HG03108 (cell line): Measurements from ENCODE around the gene RUSC1.
A peak's percentile ranks its signal among the peaks of the same experiment; 100 is the strongest.

Experiments
- ATAC-seq: cut with Tn5 transposase; IDR thresholded peaks from one replicate; pipeline ENCODE4 v1.9.1; 2021; ENCODE audit warnings: moderate library complexity; ENCODE audit not compliant: unreplicated experiment

The RUSC1 gene

DNA sequence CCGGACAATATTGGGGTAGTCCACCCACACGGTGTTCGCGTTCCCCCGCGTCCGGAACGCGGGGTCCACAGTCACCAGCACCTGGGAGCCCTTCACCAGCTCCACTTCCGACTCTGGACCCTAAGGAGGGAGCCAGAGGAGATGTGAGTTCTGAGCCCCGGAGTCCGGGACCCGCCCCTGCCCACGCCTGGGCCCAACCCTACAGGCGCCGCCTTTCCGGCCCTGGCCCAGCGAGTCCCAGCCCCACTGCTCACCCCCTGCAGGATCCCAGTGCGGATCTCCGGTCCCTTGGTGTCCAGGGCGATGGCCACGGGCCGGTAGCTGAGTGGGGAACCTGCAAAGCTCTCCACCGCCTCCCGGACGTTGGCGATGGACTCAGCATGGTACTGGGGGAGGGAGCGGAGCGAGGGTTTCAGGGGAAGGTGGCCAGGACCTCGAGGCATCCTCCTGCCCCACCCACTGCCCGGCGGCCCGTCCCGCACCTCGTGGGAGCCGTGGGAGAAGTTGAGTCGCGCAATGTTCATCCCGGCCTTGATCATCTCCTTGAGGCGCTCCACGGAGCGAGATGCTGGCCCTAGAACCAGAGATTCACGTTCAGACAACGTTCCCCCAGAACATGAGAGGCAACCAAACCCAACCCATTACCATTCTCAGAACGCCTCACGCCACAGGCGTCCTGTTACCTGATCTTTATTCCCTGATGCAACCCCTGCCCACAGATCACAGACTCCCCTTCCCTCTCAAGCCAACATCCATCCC, 25.3 kb upstream of the RUSC1 start:
- ATAC-seq: no peak

DNA sequence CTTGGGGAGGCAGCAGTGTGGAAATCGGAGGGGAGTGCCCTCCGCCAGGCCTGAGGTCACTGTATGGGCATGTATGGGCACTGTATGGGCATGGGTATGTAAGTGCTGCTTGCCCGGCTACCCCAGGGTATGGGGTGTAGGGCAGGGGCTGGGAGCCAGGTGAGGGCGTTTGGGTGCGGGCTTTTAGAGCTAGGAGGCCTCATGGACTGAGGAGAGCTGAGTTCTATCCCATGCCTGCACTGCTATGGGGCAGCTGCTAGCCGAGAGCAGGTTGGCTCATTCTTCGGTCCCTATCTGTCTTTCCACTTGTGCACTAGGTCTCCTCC, 24.8 kb upstream of the RUSC1 start:
- no peak for ATAC-seq

DNA sequence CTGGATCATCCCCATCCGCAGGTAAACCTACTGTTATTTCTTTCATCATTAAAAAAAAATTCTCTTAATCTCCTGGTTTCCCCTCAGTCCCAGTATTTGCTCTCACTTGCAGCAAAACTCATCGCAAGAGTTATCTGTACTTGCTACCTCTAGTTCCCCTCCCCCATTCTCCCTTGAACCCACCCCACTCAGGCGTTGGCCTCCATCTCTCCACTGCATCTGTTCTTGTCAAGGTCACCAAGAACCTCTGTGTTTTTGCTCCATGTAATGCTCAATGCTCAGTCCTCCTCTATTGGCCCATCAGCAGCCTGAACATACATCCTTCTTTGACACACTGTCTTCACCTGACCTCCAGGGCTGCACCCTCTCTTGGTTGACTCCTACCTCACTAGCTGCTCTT, 24.0 kb upstream of the RUSC1 start:
- no peak for ATAC-seq

DNA sequence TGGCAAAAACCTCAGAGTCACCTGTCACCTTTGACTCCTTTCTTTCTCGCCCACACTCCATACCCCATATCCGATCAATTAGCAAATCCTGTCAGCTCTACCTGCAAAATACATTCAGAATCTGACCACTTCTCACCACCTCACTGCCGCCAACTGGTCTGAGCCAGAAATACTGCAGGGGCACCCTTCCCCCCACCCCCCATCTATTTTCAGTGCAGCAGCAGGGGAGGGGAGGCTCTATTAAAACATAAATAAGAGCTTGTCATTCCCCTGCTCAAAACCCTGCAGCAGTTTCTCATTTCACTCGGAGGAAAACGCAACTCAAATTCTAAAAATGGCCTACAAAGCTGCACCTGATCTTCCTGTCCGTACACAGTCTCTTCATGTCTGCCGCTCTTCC, 23.3 kb upstream of the RUSC1 start:
- no peak for ATAC-seq

DNA sequence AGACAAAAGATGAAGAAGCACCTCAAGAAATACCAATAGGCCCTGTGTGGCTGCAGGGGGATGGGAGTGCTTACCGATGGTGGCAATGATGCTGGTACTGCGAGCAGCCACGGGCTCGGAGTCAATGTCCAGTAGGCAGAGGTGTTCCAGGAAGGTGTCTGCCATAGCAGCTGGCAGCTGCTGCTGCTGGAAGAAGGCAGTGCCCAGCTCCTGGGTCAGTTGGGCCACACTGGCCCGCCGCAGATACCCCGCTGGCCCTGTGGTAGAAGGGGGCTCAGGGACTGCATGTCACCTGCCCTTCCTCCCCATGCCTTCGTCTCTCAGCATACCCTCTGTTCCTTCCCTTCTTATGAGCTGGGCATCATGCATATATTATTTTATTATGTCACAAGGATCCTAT, 20.7 kb upstream of the RUSC1 start:
- ATAC-seq: no peak

DNA sequence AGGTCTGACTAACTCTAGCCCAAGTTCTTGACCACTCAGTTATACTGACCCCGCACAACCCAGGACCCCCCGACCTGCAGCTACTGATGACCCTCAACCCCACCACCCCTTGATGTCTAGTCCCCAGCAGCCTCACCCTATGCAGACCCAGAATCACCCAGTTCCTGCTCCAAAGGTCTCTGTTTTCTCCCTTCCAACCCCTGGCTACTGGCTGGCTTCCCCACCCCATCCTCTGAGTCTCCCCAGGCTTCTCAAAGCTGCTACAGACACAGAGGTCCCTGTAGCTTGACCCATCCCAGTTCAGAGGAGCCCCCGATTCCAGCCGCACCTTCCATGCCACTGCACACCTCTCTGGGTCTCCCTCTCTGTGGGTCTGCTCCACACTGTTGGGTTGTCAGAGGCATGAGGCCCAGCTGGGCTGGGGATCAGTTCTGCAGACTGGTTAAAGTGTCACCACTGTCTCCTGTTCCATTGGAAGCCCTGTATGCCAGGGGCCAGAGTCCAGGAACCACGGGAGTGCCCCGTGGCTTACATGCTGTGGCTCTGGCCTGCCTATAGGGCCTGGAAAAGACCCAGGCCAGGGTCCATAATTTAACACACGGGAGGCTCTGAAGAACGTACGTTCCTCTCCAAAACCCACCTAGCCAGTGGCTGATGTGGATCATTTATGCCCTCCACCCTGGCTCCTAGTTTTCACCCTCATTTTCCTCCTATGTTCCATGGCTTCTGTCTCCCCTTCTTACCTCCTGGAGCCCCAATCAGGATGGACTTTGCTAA, 20.0 kb upstream of the RUSC1 start:
- no peak for ATAC-seq

DNA sequence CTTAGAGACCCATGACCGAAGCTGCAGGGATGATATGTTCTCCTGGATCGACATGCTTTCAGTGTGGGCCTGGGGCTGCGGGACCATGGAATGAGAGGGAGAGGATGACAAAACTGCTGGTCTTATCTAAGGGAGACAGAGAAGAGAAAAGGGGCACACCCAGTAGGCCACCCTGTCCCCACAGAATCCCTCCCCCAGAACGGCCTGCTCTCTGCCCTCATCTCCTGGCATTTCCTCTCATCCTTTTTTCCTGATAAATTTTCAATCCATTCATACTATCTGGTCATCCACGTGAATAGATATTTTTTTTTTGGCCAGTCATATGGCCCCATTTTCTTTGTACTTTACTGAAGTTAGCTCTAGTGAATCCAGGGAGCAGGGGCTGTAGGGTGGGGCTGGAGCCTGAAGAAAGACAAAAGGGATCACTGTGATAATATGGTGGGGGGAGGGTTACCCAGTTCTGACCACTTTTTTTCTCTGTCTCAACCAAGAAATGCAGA, 19.3 kb upstream of the RUSC1 start, which contains the start of gene PKLR:
Gene PKLR, minus strand, starts transcription at position 97 of the 500 bp plus-strand sequence. Its CDS starts 43 bp downstream, at position 54.
- ATAC-seq: no peak

DNA sequence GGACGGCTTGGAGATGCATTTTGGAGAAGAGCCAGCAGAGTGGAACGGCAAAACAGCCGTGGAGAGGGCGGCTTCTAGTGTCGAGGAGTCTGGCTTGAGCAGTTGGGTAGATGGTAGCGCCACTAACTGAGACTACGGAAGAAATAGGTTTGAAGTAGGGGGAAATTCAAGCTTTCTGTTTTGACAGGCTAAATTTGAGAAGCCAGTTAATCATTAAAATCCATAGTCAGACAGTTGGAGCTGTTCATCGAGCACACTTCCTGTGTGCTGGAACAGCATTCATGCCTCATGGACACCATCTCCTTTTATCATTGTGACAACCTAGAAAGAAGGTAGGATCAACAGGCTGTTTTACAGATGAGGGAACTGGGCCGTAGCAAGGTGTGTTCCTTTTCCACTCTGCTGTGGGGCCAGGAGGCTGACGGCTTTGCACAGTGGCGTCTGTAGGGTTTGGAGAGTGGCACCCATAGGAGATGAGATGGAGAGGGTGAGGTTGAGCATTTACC, 16.1 kb upstream of the RUSC1 start:
- ATAC-seq: no peak

DNA sequence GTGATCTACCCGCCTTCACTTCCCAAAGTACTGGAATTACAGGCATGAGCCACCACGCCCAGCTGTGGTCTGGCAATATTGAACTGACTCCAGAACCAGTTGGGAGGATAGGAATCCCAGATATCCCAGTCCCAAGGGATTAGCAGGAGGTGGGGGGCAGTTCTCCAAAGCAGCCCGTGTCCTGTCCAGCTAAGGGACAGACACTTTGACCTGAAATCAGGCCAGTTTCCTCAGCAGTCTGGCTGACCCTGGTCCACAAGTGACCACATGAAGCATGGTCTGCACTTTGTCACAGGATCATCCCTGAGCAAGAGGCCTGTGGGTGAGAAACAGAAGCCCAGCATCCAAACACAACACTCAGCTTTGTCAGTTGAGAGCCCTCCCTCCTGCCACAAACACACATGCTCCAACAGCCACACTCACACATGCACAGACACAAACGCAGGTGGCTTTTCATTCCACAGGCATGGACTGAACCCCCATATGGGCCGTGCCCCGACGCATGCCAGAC, 14.8 kb upstream of the RUSC1 start:
- no peak for ATAC-seq

DNA sequence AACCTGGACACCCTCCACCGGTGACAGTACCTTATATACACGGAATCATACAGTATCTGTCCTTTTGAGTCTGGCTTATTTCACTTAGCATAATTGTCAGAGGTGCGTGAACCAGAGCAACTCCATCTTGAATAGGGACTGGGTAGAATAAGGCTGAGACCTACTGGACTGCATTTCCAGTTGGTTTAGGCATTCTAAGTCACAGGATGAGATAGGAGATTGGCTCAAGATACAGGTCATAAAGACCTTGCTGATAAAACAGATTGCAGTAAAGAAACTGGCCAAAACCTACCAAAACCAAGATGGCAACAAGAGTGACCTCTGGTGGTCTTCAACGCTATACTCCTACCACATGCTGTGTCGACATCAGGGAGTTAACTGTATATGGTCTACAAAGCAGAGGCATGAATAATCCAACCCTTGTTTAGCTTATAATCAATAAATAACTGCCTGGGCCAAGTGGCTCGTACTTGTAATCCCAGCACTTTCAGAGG, 13.4 kb upstream of the RUSC1 start:
- no peak for ATAC-seq

DNA sequence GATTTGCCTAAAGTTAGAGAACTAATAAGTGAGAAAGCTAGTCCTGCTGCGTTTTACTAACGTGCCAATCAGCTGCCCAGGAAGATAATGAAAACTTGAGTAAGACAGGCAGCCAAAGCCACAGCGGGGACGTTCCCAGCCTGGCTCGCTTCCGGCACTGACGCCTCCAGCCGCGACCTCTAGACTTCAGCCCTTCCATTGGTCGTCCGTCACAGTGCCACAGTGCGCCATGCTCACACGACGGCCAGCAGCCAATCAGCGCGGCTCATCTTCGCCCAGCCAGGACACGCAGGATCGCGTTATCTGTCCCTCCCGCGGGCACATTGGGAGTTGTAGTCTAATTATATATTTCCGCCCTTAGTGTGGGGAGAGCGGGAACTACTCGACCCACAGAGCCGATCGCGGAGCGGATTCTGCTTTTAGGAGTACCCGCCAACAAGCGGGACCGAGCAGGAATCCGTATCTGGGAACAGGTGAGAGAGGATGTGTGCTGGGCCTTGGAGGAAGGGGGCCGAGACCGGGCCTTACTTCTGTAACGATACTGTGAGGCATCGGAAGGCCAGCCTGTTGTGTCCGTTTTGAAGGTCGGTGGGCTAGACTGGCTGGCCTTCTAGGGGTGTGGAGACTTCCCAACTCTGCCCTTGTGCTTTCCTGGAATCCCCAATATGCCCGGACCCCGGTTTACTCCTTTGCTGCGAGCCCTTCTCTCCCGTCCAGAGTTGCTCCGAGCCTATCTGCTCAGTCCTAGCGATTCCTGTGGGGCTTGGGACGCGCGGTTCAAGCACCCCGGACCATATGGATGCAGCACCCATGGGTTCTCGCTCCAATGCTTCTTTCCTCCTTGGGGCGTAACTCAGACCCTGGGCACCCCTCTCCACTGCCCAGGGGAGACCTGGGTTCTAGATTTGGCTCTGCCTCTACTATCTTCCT, 11.9 kb upstream of the RUSC1 start, which contains the start of gene FDPS:
Gene FDPS, plus strand, starts transcription at position 374 of the 930 bp plus-strand sequence. CDS start 924 bp downstream, outside the sequence.
- ATAC-seq: peak; percentile 94

DNA sequence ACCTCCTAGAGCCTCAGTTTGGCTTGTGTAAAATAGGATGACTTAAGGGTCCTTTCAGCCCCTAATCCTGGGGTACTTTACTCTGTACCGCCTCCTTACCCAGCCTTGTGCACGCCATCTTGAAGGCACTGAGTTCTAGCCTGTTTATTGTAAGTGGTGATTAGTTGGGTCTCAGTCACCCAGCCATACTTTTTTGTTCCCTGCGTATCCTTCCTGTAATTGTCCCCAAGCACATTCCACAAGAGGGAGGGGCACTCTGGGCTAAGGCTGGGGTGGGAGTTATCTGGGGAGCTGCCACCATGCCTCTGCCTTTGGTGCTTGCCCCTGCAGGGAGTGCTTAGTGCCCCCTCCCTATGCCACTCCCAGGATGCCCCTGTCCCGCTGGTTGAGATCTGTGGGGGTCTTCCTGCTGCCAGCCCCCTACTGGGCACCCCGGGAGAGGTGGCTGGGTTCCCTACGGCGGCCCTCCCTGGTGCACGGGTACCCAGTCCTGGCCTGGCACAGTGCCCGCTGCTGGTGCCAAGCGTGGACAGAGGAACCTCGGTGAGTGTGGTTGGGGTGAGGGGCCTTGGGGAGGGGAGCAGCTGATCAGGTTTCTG, 11.2 kb upstream of the RUSC1 start:
- no peak for ATAC-seq

DNA sequence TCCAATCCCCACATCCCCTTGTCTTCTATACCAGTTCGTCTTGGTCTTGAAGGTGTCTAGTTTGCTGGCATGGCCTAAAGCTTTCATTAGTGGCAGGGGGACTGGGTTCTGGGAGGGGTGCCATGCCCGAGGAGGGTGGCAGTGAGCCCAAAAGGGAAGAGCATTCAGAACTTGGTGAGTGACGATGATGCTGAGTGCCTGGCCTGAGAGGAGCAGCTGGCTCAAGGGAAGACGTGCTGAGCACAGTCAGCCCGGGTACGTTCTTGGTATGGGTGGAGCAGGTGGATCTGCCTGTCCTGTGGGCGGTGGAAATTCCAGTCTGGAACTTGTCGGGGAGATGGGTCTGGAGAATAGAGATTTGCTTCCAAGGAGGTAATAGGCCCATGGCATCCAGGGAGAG, 7.4 kb upstream of the RUSC1 start:
- ATAC-seq: no peak

DNA sequence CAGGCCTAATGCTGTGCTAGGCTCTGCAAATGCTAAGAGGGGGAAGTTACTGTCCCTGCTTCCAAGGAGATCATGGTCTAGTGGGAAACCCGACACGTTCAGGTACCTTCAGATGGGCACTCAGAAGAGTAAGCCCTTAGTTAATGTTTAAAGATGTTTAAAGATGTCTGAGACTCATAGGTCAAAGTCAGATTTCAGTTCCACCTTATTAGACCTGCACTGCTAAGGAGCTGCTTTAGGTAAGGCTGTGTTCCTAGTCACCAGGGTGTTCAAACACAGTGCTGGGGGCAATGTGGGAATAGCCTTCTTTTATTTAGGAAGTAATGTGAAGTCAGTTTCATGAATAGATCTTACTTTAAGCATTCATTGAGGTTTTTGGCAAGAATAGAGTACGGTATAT, 3.8 kb upstream of the RUSC1 start:
- no peak for ATAC-seq

DNA sequence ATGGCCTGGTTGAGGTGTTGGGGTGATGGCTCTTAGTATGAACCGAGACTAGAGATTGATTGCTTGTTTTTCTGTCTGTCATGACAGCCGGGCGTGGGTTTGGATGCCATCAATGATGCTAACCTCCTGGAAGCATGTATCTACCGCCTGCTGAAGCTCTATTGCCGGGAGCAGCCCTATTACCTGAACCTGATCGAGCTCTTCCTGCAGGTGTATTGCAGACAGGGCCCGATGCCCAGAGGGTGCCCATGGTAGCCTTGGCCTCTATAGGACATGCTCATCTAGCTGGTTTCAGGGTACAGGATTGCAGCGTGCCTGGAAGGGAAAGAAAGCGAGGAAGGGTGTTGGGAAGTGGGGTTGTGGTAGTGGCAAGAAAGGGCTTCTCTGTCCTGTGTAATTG, 2.6 kb upstream of the RUSC1 start:
- ATAC-seq: no peak

DNA sequence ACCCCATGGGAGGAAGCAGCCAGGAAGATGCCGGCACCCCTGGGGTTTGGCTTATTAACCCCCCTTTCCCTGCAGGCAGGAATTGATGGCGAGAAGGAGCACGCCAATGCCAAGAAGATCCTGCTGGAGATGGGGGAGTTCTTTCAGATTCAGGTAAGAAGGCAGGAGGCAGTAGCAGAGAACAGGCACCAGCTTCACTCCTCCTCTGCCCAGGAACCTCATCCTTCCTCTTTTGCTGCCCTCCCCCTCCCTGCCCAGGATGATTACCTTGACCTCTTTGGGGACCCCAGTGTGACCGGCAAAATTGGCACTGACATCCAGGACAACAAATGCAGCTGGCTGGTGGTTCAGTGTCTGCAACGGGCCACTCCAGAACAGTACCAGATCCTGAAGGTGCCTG, 1.2 kb upstream of the RUSC1 start:
- no peak for ATAC-seq

DNA sequence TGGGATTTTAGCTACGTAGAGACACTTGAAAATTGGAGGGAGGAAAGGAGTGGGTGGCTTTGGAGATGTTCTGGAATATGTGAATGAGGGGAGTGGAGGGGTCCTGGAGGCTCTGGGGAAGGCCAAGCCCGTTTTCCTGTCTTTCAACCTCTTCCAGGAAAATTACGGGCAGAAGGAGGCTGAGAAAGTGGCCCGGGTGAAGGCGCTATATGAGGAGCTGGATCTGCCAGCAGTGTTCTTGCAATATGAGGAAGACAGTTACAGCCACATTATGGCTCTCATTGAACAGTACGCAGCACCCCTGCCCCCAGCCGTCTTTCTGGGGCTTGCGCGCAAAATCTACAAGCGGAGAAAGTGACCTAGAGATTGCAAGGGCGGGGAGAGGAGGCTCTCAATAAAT, 442 bp upstream of the RUSC1 start:
- no peak for ATAC-seq

DNA sequence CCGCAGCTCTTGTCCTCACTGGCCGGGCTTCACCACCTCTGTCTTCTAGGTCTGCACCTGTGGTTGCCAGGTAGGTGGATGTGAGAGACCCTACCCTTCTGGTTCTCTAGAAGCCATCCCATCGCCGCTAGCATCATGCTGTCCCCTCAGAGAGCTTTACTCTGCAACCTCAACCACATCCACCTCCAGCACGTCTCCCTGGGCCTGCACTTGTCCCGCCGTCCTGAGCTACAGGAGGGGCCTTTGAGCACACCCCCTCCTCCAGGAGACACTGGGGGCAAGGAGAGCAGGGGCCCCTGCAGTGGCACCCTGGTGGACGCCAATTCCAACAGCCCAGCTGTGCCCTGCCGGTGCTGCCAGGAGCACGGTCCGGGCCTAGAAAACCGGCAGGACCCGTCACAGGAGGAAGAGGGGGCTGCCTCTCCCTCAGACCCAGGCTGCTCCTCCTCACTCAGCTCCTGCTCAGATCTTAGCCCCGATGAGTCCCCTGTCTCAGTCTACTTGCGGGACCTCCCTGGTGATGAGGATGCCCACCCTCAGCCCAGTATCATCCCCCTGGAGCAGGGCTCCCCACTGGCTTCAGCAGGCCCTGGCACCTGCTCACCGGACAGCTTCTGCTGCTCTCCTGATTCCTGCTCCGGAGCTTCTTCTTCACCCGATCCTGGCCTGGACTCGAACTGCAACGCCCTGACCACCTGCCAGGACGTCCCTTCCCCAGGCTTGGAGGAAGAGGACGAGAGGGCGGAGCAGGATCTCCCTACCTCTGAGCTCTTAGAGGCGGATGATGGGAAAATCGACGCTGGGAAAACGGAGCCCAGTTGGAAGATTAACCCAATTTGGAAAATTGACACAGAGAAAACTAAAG, 1.2 kb downstream of the RUSC1 start:
- ATAC-seq: no peak

DNA sequence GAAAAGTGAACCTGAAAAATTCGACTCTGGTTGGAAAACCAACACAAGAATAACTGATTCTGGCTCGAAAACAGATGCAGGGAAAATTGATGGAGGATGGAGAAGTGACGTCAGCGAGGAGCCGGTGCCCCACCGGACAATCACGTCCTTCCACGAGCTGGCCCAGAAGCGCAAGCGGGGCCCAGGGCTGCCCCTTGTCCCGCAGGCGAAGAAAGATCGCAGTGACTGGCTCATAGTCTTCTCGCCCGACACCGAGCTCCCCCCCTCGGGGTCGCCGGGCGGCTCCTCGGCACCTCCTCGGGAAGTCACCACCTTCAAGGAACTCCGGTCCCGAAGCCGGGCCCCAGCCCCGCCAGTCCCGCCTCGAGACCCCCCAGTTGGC, 1.9 kb downstream of the RUSC1 start:
- no peak for ATAC-seq
